ENCODE measurements around the gene ZNF436.

GRCh38 chr1:23397908-23398307 lies 28.3 kb upstream of the ZNF436 start:
- TF ChIP-seq CTCF (conservative IDR thresholded peaks at IDR 0.05; ENCODE audit: low read depth in 2 of 2) (no peak), POLR2AphosphoS5 (IDR thresholded peaks at IDR 0.05; ENCODE audit: low read depth) (no peak), EZH2phosphoT487 (IDR thresholded peaks at IDR 0.05; ENCODE audit: unreplicated experiment) (no peak), CREB1 (CRISPR knock-in tag; IDR thresholded peaks at IDR 0.05; ENCODE audit: low read depth) (no peak), ZNF331 (CRISPR knock-in tag; IDR thresholded peaks at IDR 0.05; ENCODE audit: low read depth) (no peak), EZH2 (IDR thresholded peaks at IDR 0.05; ENCODE audit: low read depth, unreplicated experiment) (no peak), ZNF114 (CRISPR knock-in tag; IDR thresholded peaks at IDR 0.05) (no peak), STAT1 (IDR thresholded peaks at IDR 0.05; ENCODE audit: unreplicated experiment) (no peak), JUNB (IDR thresholded peaks at IDR 0.05; ENCODE audit: unreplicated experiment) (no peak), ZNF462 (CRISPR knock-in tag; IDR thresholded peaks at IDR 0.05) (no peak)
- TF ChIP-seq, protein P1, sequence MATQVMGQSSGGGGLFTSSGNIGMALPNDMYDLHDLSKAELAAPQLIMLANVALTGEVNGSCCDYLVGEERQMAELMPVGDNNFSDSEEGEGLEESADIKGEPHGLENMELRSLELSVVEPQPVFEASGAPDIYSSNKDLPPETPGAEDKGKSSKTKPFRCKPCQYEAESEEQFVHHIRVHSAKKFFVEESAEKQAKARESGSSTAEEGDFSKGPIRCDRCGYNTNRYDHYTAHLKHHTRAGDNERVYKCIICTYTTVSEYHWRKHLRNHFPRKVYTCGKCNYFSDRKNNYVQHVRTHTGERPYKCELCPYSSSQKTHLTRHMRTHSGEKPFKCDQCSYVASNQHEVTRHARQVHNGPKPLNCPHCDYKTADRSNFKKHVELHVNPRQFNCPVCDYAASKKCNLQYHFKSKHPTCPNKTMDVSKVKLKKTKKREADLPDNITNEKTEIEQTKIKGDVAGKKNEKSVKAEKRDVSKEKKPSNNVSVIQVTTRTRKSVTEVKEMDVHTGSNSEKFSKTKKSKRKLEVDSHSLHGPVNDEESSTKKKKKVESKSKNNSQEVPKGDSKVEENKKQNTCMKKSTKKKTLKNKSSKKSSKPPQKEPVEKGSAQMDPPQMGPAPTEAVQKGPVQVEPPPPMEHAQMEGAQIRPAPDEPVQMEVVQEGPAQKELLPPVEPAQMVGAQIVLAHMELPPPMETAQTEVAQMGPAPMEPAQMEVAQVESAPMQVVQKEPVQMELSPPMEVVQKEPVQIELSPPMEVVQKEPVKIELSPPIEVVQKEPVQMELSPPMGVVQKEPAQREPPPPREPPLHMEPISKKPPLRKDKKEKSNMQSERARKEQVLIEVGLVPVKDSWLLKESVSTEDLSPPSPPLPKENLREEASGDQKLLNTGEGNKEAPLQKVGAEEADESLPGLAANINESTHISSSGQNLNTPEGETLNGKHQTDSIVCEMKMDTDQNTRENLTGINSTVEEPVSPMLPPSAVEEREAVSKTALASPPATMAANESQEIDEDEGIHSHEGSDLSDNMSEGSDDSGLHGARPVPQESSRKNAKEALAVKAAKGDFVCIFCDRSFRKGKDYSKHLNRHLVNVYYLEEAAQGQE (IDR thresholded peaks at IDR 0.05; ENCODE audit: unreplicated experiment): no peak
- TF ChIP-seq, protein P2, sequence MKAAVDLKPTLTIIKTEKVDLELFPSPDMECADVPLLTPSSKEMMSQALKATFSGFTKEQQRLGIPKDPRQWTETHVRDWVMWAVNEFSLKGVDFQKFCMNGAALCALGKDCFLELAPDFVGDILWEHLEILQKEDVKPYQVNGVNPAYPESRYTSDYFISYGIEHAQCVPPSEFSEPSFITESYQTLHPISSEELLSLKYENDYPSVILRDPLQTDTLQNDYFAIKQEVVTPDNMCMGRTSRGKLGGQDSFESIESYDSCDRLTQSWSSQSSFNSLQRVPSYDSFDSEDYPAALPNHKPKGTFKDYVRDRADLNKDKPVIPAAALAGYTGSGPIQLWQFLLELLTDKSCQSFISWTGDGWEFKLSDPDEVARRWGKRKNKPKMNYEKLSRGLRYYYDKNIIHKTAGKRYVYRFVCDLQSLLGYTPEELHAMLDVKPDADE (IDR thresholded peaks at IDR 0.05): no peak

Measured in GM23338 (cell line).